ENCODE data around the gene ARPC4.
"Not testable (repeated sequence)": the region's sequence is repeated elsewhere in the genome, so short reads cannot be mapped to it uniquely, and the experiment has no call there.

- TF ChIP-seq CTCF (IDR thresholded peaks at IDR 0.05); PRRX2 (CRISPR knock-in tag; IDR thresholded peaks at IDR 0.05); ESRRA (CRISPR knock-in tag; IDR thresholded peaks at IDR 0.05; ENCODE audit: borderline replicate concordance); ZNF138 (CRISPR knock-in tag; conservative IDR thresholded peaks at IDR 0.05); FOXK1 (CRISPR knock-in tag; IDR thresholded peaks at IDR 0.05): not testable (repeated sequence)
- TF ChIP-seq, protein P1, sequence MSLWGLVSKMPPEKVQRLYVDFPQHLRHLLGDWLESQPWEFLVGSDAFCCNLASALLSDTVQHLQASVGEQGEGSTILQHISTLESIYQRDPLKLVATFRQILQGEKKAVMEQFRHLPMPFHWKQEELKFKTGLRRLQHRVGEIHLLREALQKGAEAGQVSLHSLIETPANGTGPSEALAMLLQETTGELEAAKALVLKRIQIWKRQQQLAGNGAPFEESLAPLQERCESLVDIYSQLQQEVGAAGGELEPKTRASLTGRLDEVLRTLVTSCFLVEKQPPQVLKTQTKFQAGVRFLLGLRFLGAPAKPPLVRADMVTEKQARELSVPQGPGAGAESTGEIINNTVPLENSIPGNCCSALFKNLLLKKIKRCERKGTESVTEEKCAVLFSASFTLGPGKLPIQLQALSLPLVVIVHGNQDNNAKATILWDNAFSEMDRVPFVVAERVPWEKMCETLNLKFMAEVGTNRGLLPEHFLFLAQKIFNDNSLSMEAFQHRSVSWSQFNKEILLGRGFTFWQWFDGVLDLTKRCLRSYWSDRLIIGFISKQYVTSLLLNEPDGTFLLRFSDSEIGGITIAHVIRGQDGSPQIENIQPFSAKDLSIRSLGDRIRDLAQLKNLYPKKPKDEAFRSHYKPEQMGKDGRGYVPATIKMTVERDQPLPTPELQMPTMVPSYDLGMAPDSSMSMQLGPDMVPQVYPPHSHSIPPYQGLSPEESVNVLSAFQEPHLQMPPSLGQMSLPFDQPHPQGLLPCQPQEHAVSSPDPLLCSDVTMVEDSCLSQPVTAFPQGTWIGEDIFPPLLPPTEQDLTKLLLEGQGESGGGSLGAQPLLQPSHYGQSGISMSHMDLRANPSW (CRISPR knock-in tag; conservative IDR thresholded peaks at IDR 0.05; ENCODE audit: low read depth) = not testable (repeated sequence)
These were observed 21.9 kb upstream of the ARPC4 start for GRCh38 chr3:9771007-9771406.

Data from WTC11 (cell line).